GM12878 (cell line): ENCODE data around the gene CHMP4B. TPM values are rescaled to one million over a fixed set of nuclear protein-coding genes. Genes with fewer than 3 reads are reported as not detected.

Experiments used
- CHD2 ChIP-seq: IDR thresholded peaks from 2 replicates; pipeline ENCODE4 v1.6.1; 2011; ENCODE audit warnings: low read depth, low read length, improper control_type of control experiment, borderline replicate concordance
- EP300 ChIP-seq, 2 experiments: fragments of 150-350 bp in 1 of 2; IDR thresholded peaks; 2 replicates each; pipeline ENCODE4 v1.6.1; 2011 to 2012; ENCODE audit warnings: low read depth in 2 of 2, low read length in 2 of 2, borderline replicate concordance in 1 of 2, improper control_type of control experiment in 1 of 2, inconsistent platforms in 1 of 2; ENCODE audit not compliant: control insufficient read depth in 1 of 2
- GATAD2B ChIP-seq: fragments of 450-650 bp; conservative IDR thresholded peaks from 2 replicates; pipeline ENCODE4 v1.6.1; 2017; ENCODE audit warnings: low read depth, mild to moderate bottlenecking, moderate library complexity
- IKZF2 ChIP-seq, 2 experiments: fragments of 450-650 bp; IDR thresholded peaks; 2 replicates each; pipeline ENCODE4 v1.6.1; 2017; ENCODE audit warnings: mild to moderate bottlenecking in 2 of 2, moderate library complexity in 2 of 2
- IRF3 ChIP-seq: fragments of 450-650 bp; IDR thresholded peaks from 2 replicates; pipeline ENCODE4 v1.6.1; 2014; ENCODE audit warnings: mild to moderate bottlenecking
- MLLT1 ChIP-seq: fragments of 450-650 bp; IDR thresholded peaks from 2 replicates; pipeline ENCODE4 v1.6.1; 2016; ENCODE audit warnings: mild to moderate bottlenecking
- MYB ChIP-seq: fragments of 150-350 bp; IDR thresholded peaks from 2 replicates; pipeline ENCODE4 v1.6.1; 2014; ENCODE audit warnings: mild to moderate bottlenecking, low read depth, low read length, borderline replicate concordance
- RBBP5 ChIP-seq: fragments of 200-600 bp; sonication (generic); conservative IDR thresholded peaks from 2 replicates; pipeline ENCODE4 v1.6.1; 2016
- SIN3A ChIP-seq: IDR thresholded peaks from 2 replicates; pipeline ENCODE4 v1.6.1; 2012; ENCODE audit warnings: low read depth, low read length, improper control_type of control experiment
- SMAD1 ChIP-seq: fragments of 450-650 bp; IDR thresholded peaks from 2 replicates; pipeline ENCODE4 v1.6.1; 2018; ENCODE audit warnings: mild to moderate bottlenecking, low read depth; ENCODE audit not compliant: partially characterized antibody
- SMARCA5 ChIP-seq: fragments of 450-650 bp; IDR thresholded peaks from 2 replicates; pipeline ENCODE4 v1.6.1; 2017; ENCODE audit warnings: mild to moderate bottlenecking
- ZNF592 ChIP-seq: fragments of 450-650 bp; IDR thresholded peaks from 2 replicates; pipeline ENCODE4 v1.6.1; 2017; ENCODE audit warnings: mild to moderate bottlenecking, moderate library complexity
- ZNF622 ChIP-seq: fragments of 450-650 bp; IDR thresholded peaks from 2 replicates; pipeline ENCODE4 v1.6.1; 2017; ENCODE audit warnings: mild to moderate bottlenecking, inconsistent platforms
- polyA plus RNA-seq, 11 experiments: library from polyadenylated mRNA; depleted of rRNA in 4 of 11; unstranded in 6 of 11; stranded (reverse) in 5 of 11; fragments of >200 nt; fragmentation: Nextera tagmentation in 4 of 11; fragmentation: Illumina TruSeq in 1 of 11; extraction: Ambion mirVana in 4 of 11; extraction: Trizol in 1 of 11; gene quantifications; 1 replicate in 1 of 11; 2 replicates in 10 of 11; pipeline versions ENCODE4 v1.2.1 to v1.2.3, GENCODE V29; 2011 to 2016; ENCODE audit warnings: inconsistent platforms in 2 of 11, missing spikeins in 2 of 11, low read depth in 1 of 11
- total RNA-seq, 4 experiments: library from RNA; depleted of rRNA in 3 of 4; stranded (reverse); fragments of >200 nt in 3 of 4; fragmentation: Illumina TruSeq in 1 of 4; extraction: Trizol in 1 of 4; gene quantifications; 2 replicates each; pipeline versions ENCODE4 v1.2.1 to v1.2.3, GENCODE V29; 2013 to 2021
- TF ChIP-seq, protein P1 (sequence below): IDR thresholded peaks from 2 replicates; pipeline ENCODE4 v1.6.1; 2012; ENCODE audit warnings: mild to moderate bottlenecking, low read depth, low read length
- TF ChIP-seq, protein P2 (sequence below): fragments of 150-350 bp; IDR thresholded peaks from 2 replicates; pipeline ENCODE4 v1.6.1; 2014; ENCODE audit warnings: mild to moderate bottlenecking, low read depth, low read length

CHMP4B gene
- total and polyA plus RNA-seq, 10 of the 15 experiments (the other 5 are each of a cell fraction or from before 2014, with no cell fraction given) = 4.2 to 118 (median 49.6) TPM

- TF ChIP-seq ZNF592 (no peak), SIN3A (no peak), MLLT1 (0 out of 2 replicates have a peak, but pooled peaks have one; percentile 54), IKZF2 (IDR thresholded peaks at IDR 0.05) (peak; percentile 62 to 70; a peak in 3 of 4 replicates), IRF3 (no peak), GATAD2B (no peak), MYB (no peak), CHD2 (peak; percentile 55; the same call in 1 of the 2 replicates), EP300 (IDR thresholded peaks at IDR 0.05; ENCODE audit: borderline replicate concordance in 1 of 2, control insufficient read depth in 1 of 2, low read depth in 2 of 2, low read length in 2 of 2) (peak; percentile 66 to 80; a peak in 2 of 4 replicates), SMAD1 (no peak), SMARCA5 (peak; percentile 93), RBBP5 (no peak), ZNF622 (no peak)
- TF ChIP-seq, protein P1, sequence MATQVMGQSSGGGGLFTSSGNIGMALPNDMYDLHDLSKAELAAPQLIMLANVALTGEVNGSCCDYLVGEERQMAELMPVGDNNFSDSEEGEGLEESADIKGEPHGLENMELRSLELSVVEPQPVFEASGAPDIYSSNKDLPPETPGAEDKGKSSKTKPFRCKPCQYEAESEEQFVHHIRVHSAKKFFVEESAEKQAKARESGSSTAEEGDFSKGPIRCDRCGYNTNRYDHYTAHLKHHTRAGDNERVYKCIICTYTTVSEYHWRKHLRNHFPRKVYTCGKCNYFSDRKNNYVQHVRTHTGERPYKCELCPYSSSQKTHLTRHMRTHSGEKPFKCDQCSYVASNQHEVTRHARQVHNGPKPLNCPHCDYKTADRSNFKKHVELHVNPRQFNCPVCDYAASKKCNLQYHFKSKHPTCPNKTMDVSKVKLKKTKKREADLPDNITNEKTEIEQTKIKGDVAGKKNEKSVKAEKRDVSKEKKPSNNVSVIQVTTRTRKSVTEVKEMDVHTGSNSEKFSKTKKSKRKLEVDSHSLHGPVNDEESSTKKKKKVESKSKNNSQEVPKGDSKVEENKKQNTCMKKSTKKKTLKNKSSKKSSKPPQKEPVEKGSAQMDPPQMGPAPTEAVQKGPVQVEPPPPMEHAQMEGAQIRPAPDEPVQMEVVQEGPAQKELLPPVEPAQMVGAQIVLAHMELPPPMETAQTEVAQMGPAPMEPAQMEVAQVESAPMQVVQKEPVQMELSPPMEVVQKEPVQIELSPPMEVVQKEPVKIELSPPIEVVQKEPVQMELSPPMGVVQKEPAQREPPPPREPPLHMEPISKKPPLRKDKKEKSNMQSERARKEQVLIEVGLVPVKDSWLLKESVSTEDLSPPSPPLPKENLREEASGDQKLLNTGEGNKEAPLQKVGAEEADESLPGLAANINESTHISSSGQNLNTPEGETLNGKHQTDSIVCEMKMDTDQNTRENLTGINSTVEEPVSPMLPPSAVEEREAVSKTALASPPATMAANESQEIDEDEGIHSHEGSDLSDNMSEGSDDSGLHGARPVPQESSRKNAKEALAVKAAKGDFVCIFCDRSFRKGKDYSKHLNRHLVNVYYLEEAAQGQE = no peak
- TF ChIP-seq, protein P2, sequence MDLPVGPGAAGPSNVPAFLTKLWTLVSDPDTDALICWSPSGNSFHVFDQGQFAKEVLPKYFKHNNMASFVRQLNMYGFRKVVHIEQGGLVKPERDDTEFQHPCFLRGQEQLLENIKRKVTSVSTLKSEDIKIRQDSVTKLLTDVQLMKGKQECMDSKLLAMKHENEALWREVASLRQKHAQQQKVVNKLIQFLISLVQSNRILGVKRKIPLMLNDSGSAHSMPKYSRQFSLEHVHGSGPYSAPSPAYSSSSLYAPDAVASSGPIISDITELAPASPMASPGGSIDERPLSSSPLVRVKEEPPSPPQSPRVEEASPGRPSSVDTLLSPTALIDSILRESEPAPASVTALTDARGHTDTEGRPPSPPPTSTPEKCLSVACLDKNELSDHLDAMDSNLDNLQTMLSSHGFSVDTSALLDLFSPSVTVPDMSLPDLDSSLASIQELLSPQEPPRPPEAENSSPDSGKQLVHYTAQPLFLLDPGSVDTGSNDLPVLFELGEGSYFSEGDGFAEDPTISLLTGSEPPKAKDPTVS = no peak
Measured at GRCh38 chr20:33773412-33774089, 37.6 kb upstream of the CHMP4B start (continued).
